Cardiac muscle cell (in vitro differentiated cells and primary cell): ENCODE data around the gene MYO1C. TPM values are rescaled to one million over a fixed set of nuclear protein-coding genes. Genes with fewer than 3 reads are reported as not detected.
A peak's percentile ranks its signal among the peaks of the same experiment; 100 is the strongest.
"Not testable (repeated sequence)": the region's sequence is repeated elsewhere in the genome, so short reads cannot be mapped to it uniquely, and the experiment has no call there.

Experiments
- DNase-seq, 2 donors: peaks; one replicate each; pipeline versions ENCODE4 v3.0.0 to v3.0.0-alpha.2; 2010 to 2017; ENCODE audit warnings: low read depth in 1 of 2, low spot score in 1 of 2
- H3K27ac ChIP-seq: fragments of 200-600 bp; sonication (generic); 2 replicates; pipeline ENCODE4 v1.5.1; 2016
- H3K27me3 ChIP-seq: fragments of 200-600 bp; sonication (generic); 2 replicates; pipeline ENCODE4 v1.6.0; 2016; ENCODE audit warnings: control low read depth
- H3K36me3 ChIP-seq: fragments of 200-600 bp; sonication (generic); 2 replicates; pipeline ENCODE4 v1.5.1; 2016; ENCODE audit warnings: control low read depth
- H3K4me1 ChIP-seq: fragments of 200-600 bp; sonication (generic); 2 replicates; pipeline ENCODE4 v1.8.1; 2017; ENCODE audit warnings: low read depth, mild to moderate bottlenecking, mixed run types
- H3K4me3 ChIP-seq: fragments of 200-600 bp; sonication (generic); 2 replicates; pipeline ENCODE4 v1.5.1; 2016; ENCODE audit warnings: mild to moderate bottlenecking
- H3K9me3 ChIP-seq: fragments of 200-600 bp; sonication (generic); 2 replicates; pipeline ENCODE4 v1.5.1; 2017; ENCODE audit warnings: low read depth, mild to moderate bottlenecking, control low read depth
- CTCF ChIP-seq: IDR thresholded peaks from 2 replicates; pipeline ENCODE4 v1.5.1; 2012; ENCODE audit warnings: low read depth, mild to moderate bottlenecking, low read length
- polyA plus RNA-seq: library from polyadenylated mRNA; unstranded; fragments of >200 nt; fragmentation: Nextera tagmentation; extraction: Ambion mirVana; gene quantifications from 2 replicates; pipeline ENCODE4 v1.2.1, GENCODE V29; 2016
- total RNA-seq: library from RNA; depleted of rRNA; stranded (reverse); fragments of >200 nt; gene quantifications from 2 replicates; pipeline ENCODE4 v1.2.3, GENCODE V29; 2016

The MYO1C gene
- total and polyA plus RNA-seq, 2 experiments from 2014 or later, result 34.1 to 63.9 TPM

- peaks cover 50% of the 10 kb centered on the region for H3K36me3 ChIP-seq
- no peak overlapping the region for H3K27ac ChIP-seq
- DNase-seq, result peak; percentile 10 to 22
- H3K4me1 ChIP-seq, result no peaks in the 10 kb centered on the region
- TF ChIP-seq CTCF, result peak; percentile 23
- no peaks in the 10 kb centered on the region for H3K27me3 ChIP-seq
- H3K4me3 ChIP-seq, result no peak overlapping the region
- H3K9me3 ChIP-seq, result no peaks in the 10 kb centered on the region
Measured at GRCh38 chr17:1532836-1533602, 40.5 kb upstream of the MYO1C start.

GRCh38 chr17:1529863-1530262, 37.4 kb upstream of the MYO1C start:
- peaks cover 33% of the 10 kb centered on the region for H3K36me3 ChIP-seq
- TF ChIP-seq CTCF, result no peak

GRCh38 chr17:1526876-1527275, 34.4 kb upstream of the MYO1C start:
- not testable (repeated sequence) for H3K27ac ChIP-seq

More at GRCh38 chr17:1529863-1530262, 37.4 kb upstream of the MYO1C start:
- no peak for DNase-seq
- Histone ChIP-seq H3K27me3 (no peaks in the 10 kb centered on the region), H3K4me3 (no peak overlapping the region), H3K9me3 (no peaks in the 10 kb centered on the region), H3K27ac (no peak overlapping the region), H3K4me1 (no peaks in the 10 kb centered on the region)

GRCh38 chr17:1522626-1523025, 30.1 kb upstream of the MYO1C start:
- no peaks in the 10 kb centered on the region for H3K27me3 ChIP-seq
- no peak for DNase-seq
- H3K27ac ChIP-seq, result no peak overlapping the region
- no peak overlapping the region for H3K4me3 ChIP-seq
- no peaks in the 10 kb centered on the region for H3K4me1 ChIP-seq
- H3K36me3 ChIP-seq, result peaks cover 7% of the 10 kb centered on the region
- TF ChIP-seq CTCF, result no peak
- no peaks in the 10 kb centered on the region for H3K9me3 ChIP-seq

More at GRCh38 chr17:1526876-1527275, 34.4 kb upstream of the MYO1C start:
- peaks cover 20% of the 10 kb centered on the region for H3K36me3 ChIP-seq
- H3K27me3 ChIP-seq, DNase-seq, H3K4me3 ChIP-seq, H3K9me3 ChIP-seq, H3K4me1 ChIP-seq: not testable (repeated sequence)

GRCh38 chr17:1521086-1521640, 28.7 kb upstream of the MYO1C start:
- no peaks in the 10 kb centered on the region for H3K4me1 ChIP-seq
- H3K9me3 ChIP-seq, result no peaks in the 10 kb centered on the region
- peaks cover 5% of the 10 kb centered on the region for H3K36me3 ChIP-seq
- no peak overlapping the region for H3K4me3 ChIP-seq
- DNase-seq, result no peak
- no peak overlapping the region for H3K27ac ChIP-seq
- H3K27me3 ChIP-seq, result no peaks in the 10 kb centered on the region
- no peak for TF ChIP-seq CTCF

- Histone ChIP-seq H3K9me3 (no peaks in the 10 kb centered on the region), H3K27me3 (no peaks in the 10 kb centered on the region), H3K27ac (no peak overlapping the region), H3K4me3 (no peak overlapping the region), H3K36me3 (peaks cover 3% of the 10 kb centered on the region), H3K4me1 (peaks cover 4% of the 10 kb centered on the region)
- TF ChIP-seq CTCF, result no peak
- no peak for DNase-seq
Measured at GRCh38 chr17:1519678-1520077, 27.2 kb upstream of the MYO1C start.
